ENCODE data around the gene TEX9.

TEX9 gene

DNA sequence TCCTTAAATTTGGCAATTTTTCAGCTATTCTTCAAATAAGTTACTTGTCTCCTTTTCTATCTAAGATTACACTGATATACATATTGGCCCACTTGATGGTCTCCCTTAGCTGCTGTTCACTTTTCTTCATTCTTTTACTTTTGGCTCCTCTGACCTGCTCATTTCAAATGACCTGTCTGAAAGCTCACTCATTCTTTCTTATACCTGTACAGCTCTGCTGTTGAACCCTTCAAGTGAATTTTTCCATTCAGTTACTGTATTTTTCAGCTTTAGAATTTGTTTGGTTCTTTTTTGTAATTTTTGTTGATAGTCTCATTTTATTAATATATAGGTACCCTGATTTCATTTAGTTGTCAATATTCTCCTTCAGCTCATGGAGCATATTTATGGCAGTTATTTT, 60.0 kb downstream of the TEX9 start:
- no peak overlapping the region for H3K4me3 ChIP-seq

DNA sequence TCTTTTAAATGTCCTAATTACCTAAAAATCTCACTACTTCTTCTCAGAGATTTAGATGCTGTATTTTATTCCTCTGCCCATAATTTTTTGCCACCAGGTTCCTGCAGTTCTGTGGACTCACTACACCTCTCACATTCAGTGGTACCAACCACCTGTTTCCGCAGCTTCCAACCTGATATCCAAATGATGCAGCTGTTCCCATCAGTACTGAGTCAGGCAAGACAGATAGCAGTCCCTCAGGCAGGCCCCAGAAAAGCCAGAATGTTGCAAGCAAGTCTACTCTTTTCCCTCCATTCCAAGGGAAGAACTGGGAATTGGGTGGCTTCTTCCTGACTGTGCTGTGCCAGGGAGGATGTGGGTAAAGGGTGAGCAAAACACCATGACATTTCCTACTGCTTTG, 60.8 kb downstream of the TEX9 start:
- H3K4me1 ChIP-seq: no peaks in the 10 kb centered on the region
- H4K20me1 ChIP-seq: no peaks in the 10 kb centered on the region
- H3K27ac ChIP-seq: no peak overlapping the region
- peaks cover 0 to 7% (median 0%) of the 10 kb centered on the region in 11 experiments; a peak in 3 of 22 replicates for H3K36me3 ChIP-seq
- H3K9ac ChIP-seq: no peak overlapping the region
- H3K27me3 ChIP-seq: no peaks in the 10 kb centered on the region
- H3K4me3 ChIP-seq: no peak overlapping the region
- H3K4me2 ChIP-seq: no peak overlapping the region
- H3K9me3 ChIP-seq (replicated peaks in 1 of 11): peaks cover 0 to 15% (median 6%) of the 10 kb centered on the region in 11 experiments; a peak in 5 of 22 replicates
- no peak for TF ChIP-seq Cebpa-rat (IDR thresholded peaks at IDR 0.05)

More for the DNA sequence above, 60.0 kb downstream of the TEX9 start:
- no peaks in the 10 kb centered on the region for H4K20me1 ChIP-seq
- H3K4me2 ChIP-seq: no peak overlapping the region
- no peak overlapping the region for H3K9ac ChIP-seq
- no peak overlapping the region for H3K27ac ChIP-seq
- H3K27me3 ChIP-seq: no peaks in the 10 kb centered on the region
- TF ChIP-seq Cebpa-rat (IDR thresholded peaks at IDR 0.05): no peak
- H3K36me3 ChIP-seq: peaks cover 0 to 7% (median 0%) of the 10 kb centered on the region in 11 experiments; a peak in 3 of 22 replicates
- no peaks in the 10 kb centered on the region for H3K4me1 ChIP-seq
- H3K9me3 ChIP-seq (replicated peaks in 1 of 11): peaks cover 0 to 15% (median 6%) of the 10 kb centered on the region in 11 experiments; a peak in 5 of 22 replicates

GRCh38 chr15:56428821-56429458, 63.7 kb downstream of the TEX9 start:
- H3K27ac ChIP-seq: no peak overlapping the region
- no peak overlapping the region for H3K9ac ChIP-seq
- H4K20me1 ChIP-seq: no peaks in the 10 kb centered on the region
- peaks cover 0 to 7% (median 0%) of the 10 kb centered on the region in 11 experiments; a peak in 3 of 22 replicates for H3K36me3 ChIP-seq
- H3K4me1 ChIP-seq: no peaks in the 10 kb centered on the region
- no peak for TF ChIP-seq Cebpa-rat (IDR thresholded peaks at IDR 0.05)
- no peak overlapping the region for H3K4me3 ChIP-seq
- no peaks in the 10 kb centered on the region for H3K27me3 ChIP-seq
- H3K9me3 ChIP-seq (replicated peaks in 1 of 11): peaks cover 0 to 15% (median 6%) of the 10 kb centered on the region in 11 experiments; a peak in 5 of 22 replicates
- no peak overlapping the region for H3K4me2 ChIP-seq

DNA sequence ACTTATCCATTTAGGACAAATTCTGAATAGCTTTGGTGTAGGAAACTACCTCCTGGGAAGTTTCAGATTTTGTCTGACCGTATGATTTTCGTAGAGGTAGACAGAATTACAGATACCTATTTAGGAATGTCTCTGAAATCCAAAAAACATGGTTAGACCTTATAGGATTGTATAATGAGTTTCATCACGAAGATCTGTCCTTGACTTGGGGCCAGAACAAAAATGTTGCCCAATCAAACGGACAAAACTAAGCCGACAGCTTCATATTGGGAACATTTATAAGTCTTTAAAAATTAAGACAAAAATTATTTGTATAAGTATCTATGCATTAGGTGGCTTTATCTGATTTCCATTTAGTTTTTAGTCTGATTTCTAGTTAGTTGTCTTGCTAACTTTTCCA, 67.1 kb downstream of the TEX9 start:
- no peak overlapping the region for H3K4me2 ChIP-seq
- H3K4me1 ChIP-seq: no peaks in the 10 kb centered on the region
- H3K36me3 ChIP-seq: no peaks in the 10 kb centered on the region
- no peak overlapping the region for H3K4me3 ChIP-seq
- no peaks in the 10 kb centered on the region for H3K27me3 ChIP-seq
- TF ChIP-seq Cebpa-rat (IDR thresholded peaks at IDR 0.05): no peak
- no peak overlapping the region for H3K27ac ChIP-seq
- H3K9me3 ChIP-seq (replicated peaks in 1 of 11): no peaks in the 10 kb centered on the region
- H3K9ac ChIP-seq: no peak overlapping the region
- no peaks in the 10 kb centered on the region for H4K20me1 ChIP-seq

GRCh38 chr15:56440214-56440770, 75.1 kb downstream of the TEX9 start:
- Histone ChIP-seq H3K4me2 (no peak overlapping the region), H3K27ac (no peak overlapping the region)

DNA sequence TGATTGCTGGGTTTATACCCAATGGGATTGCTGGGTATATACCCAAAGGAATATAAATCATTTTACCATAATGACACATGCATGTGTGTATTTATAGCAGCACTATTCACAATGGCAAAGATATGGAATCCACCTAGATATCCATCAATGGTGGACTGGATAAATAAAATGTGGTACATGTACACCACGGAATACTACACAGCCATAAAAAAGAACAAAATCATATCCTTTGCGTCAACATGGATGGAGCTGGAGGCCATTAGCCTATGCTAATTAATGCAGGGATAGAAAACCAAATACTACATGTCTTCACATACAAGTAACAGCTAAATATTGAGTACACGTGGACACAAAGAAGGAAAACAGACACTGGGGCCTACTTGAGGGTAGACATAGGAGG, 77.1 kb downstream of the TEX9 start:
- H3K4me3 ChIP-seq: no peak overlapping the region
- no peaks in the 10 kb centered on the region for H3K4me1 ChIP-seq
- H3K4me2 ChIP-seq: no peak overlapping the region
- H3K27ac ChIP-seq: no peak overlapping the region
- H3K36me3 ChIP-seq: peaks cover 0 to 10% (median 5%) of the 10 kb centered on the region in 11 experiments; a peak in 8 of 22 replicates
- H3K9ac ChIP-seq: no peak overlapping the region
- no peak for TF ChIP-seq Cebpa-rat (IDR thresholded peaks at IDR 0.05)
- H4K20me1 ChIP-seq: no peaks in the 10 kb centered on the region
- H3K9me3 ChIP-seq (replicated peaks in 1 of 11): peaks cover 0 to 5% (median 4%) of the 10 kb centered on the region in 11 experiments; a peak in 6 of 22 replicates
- no peaks in the 10 kb centered on the region for H3K27me3 ChIP-seq

More at GRCh38 chr15:56440214-56440770, 75.1 kb downstream of the TEX9 start:
- Histone ChIP-seq H3K9me3 (replicated peaks in 1 of 11) (peaks cover 0 to 5% (median 4%) of the 10 kb centered on the region in 11 experiments; a peak in 6 of 22 replicates), H3K4me3 (no peak overlapping the region), H3K9ac (no peak overlapping the region), H3K36me3 (peaks cover 0 to 10% (median 5%) of the 10 kb centered on the region in 11 experiments; a peak in 8 of 22 replicates), H3K4me1 (no peaks in the 10 kb centered on the region), H4K20me1 (no peaks in the 10 kb centered on the region), H3K27me3 (no peaks in the 10 kb centered on the region)
- no peak for TF ChIP-seq Cebpa-rat (IDR thresholded peaks at IDR 0.05)

DNA sequence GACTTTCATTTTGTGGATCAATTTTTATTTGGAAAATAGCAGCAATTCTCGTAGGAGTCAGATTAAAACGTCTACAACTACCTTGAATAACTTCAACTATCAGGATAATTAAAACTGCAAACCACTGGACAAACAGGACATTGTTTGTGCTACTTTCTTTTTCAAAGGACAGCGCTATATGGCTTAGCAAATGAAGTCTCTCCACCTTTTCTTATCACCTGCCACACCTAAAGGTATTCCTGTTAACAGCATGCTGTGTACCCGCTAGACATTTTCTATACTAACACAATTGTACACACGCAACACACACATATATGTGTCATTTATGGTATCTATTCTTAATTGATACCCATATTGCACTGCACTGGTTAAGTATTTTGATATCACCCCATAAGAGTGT, 80.5 kb downstream of the TEX9 start:
- no peak overlapping the region for H3K27ac ChIP-seq
- H3K4me1 ChIP-seq: no peaks in the 10 kb centered on the region
- no peaks in the 10 kb centered on the region for H4K20me1 ChIP-seq
- H3K9ac ChIP-seq: no peak overlapping the region
- H3K4me2 ChIP-seq: no peak overlapping the region
- no peak for TF ChIP-seq Cebpa-rat (IDR thresholded peaks at IDR 0.05)
- H3K4me3 ChIP-seq: no peak overlapping the region
- no peaks in the 10 kb centered on the region for H3K27me3 ChIP-seq
- peaks cover 0 to 10% (median 5%) of the 10 kb centered on the region in 11 experiments; a peak in 8 of 22 replicates for H3K36me3 ChIP-seq
- H3K9me3 ChIP-seq (replicated peaks in 1 of 11): peaks cover 0 to 5% (median 4%) of the 10 kb centered on the region in 11 experiments; a peak in 6 of 22 replicates

DNA sequence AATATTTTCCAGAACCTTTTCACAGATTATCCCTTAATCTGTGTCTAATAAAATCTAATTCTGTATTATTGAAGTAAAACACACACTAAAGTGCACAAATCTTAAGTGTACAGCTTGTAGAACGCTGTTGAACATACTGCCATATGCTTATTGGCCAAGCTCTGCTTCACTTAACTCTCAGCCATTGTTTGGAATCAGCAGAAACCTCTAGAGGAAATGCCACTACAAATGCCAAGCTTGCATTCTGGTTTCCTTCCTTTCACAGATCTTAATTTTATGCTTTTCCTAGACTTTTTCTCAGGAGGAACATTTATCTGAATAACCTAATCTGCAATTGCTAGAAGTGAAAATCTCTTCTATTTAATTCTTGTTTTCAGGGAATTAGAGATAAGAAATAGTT, 89.6 kb downstream of the TEX9 start:
- no peak overlapping the region for H3K27ac ChIP-seq
- no peak overlapping the region for H3K9ac ChIP-seq
- no peak overlapping the region for H3K4me3 ChIP-seq
- H3K4me1 ChIP-seq: peaks cover 0 to 19% (median 0%) of the 10 kb centered on the region in 10 experiments; a peak in 6 of 20 replicates
- H4K20me1 ChIP-seq: no peaks in the 10 kb centered on the region
- peak overlapping the region in 3 of 11 experiments; percentile 10 to 60 (median 14); a peak in 4 of 22 replicates for H3K4me2 ChIP-seq
- TF ChIP-seq Cebpa-rat (IDR thresholded peaks at IDR 0.05): no peak
- 0 out of 22 replicates have a peak, but pooled peaks cover 0 to 5% (median 0%) of the 10 kb centered on the region in 11 experiments for H3K9me3 ChIP-seq (replicated peaks in 1 of 11)
- no peaks in the 10 kb centered on the region for H3K27me3 ChIP-seq
- H3K36me3 ChIP-seq: no peaks in the 10 kb centered on the region

DNA sequence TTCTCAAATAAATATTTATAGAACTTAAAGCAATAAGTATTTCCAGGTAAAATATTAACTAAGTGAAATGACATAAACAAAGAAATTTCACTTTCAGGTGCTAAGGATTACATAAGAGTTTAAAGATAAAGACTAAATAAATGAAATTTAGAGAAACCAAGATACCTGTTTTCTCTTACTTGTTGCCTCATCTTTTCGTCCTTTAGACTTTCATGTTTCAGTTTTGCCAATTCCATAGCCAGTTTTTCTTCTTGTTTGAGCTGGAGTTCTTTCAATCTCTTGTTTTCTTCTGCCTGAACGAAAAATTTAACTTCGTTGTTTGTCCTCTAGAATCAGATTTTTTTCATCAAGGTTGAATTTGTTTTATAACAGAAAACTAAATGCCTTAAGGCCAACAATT, 91.0 kb downstream of the TEX9 start:
- Histone ChIP-seq H4K20me1 (no peaks in the 10 kb centered on the region), H3K9ac (no peak overlapping the region), H3K27me3 (no peaks in the 10 kb centered on the region), H3K4me3 (no peak overlapping the region), H3K36me3 (no peaks in the 10 kb centered on the region), H3K4me1 (peaks cover 0 to 30% (median 0%) of the 10 kb centered on the region in 10 experiments; a peak in 6 of 20 replicates), H3K4me2 (no peak overlapping the region), H3K27ac (no peak overlapping the region), H3K9me3 (replicated peaks in 1 of 11) (0 out of 22 replicates have a peak, but pooled peaks cover 0 to 5% (median 0%) of the 10 kb centered on the region in 11 experiments)
- TF ChIP-seq Cebpa-rat (IDR thresholded peaks at IDR 0.05): no peak

All from BLaER1 treated with 17β-estradiol and CSF1 and Interleukin-3, amounts not matched to agents 10 nM and 100 nM (cell line).